Activated CD4-positive, alpha-beta memory T cell treated with anti-CD3 and anti-CD28 coated beads for 36 hours (primary cell): ENCODE results near the gene EHBP1. TPM values are rescaled to one million over a fixed set of nuclear protein-coding genes. Genes with fewer than 3 reads are reported as not detected.

Source experiments
- CTCF ChIA-PET: fragments of 350-600 bp; sonication (Branson Sonifier 250); formaldehyde crosslinking; loops from one replicate; lab custom pipeline; 2021; ENCODE audit warnings: antibody characterized with exemption, inconsistent platforms; lab: Charles Lee
- POLR2A ChIA-PET: fragments of 350-600 bp; sonication (Branson Sonifier 250); formaldehyde crosslinking; loops from one replicate; lab custom pipeline; 2021; ENCODE audit warnings: antibody characterized with exemption; lab: Charles Lee
- DNase-seq: peaks from one replicate; pipeline ENCODE4 v3.0.0-alpha.2; 2020
- H3K27ac Mint-ChIP-seq: one replicate; pipeline ENCODE4 v1.8.0; 2021; ENCODE audit warnings: mixed read lengths
- H3K27me3 Mint-ChIP-seq: one replicate; pipeline ENCODE4 v1.8.0; 2021; ENCODE audit warnings: mixed read lengths
- H3K36me3 Mint-ChIP-seq: one replicate; pipeline ENCODE4 v1.8.0; 2021; ENCODE audit warnings: mixed read lengths
- H3K4me1 Mint-ChIP-seq: one replicate; pipeline ENCODE4 v1.8.0; 2021; ENCODE audit warnings: low read depth, mixed read lengths
- H3K4me3 Mint-ChIP-seq: one replicate; pipeline ENCODE4 v1.8.0; 2021; ENCODE audit warnings: mild to moderate bottlenecking, mixed read lengths
- H3K9me3 Mint-ChIP-seq: one replicate; pipeline ENCODE4 v1.8.0; 2021; ENCODE audit warnings: mixed read lengths
- intact Hi-C: fragments of 100-400 bp; cut with micrococcal nuclease; formaldehyde crosslinking; loops from one replicate; pipeline ENCODE4 v1.15.1; 2023
- total RNA-seq, 2 experiments: library from RNA; stranded (reverse); gene quantifications; one replicate each; pipeline ENCODE4 v1.2.3, GENCODE V29; 2021

EHBP1 gene
- total RNA-seq, 2 experiments from 2014 or later = 23.5 to 23.6 TPM

DNA sequence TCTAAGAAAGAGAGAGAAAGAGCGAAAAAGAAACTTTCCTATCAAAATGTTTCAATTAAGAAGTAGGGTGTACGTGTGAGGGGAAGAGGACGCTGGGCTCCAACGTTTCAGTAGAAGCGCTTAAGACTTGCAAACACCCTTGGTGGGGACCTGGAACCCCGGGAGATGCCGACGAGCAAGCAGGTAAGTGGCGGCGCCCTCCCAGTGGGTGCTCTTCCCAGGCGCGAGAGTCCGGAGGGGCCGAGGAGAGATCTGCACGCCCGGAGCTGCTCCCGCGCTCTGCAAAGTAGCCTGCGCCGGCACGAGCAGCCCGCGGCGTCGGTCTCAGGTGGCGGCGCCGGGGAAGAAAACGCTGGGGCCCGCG, 344.4 kb downstream of the EHBP1 start:
- POLR2A ChIA-PET = no interaction called here
- intact Hi-C loops = loop anchor here (2.0 to 5.0 kb wide), 3 partner anchors 263 to 539 kb away; partner anchors contain the start of genes EHBP1, MDH1 and WDPCP
- CTCF ChIA-PET = no interaction called here
- peak overlapping the region; percentile 62 for H3K27ac Mint-ChIP-seq
- peaks cover 61% of the 10 kb centered on the region for H3K4me1 Mint-ChIP-seq
- peaks cover 13% of the 10 kb centered on the region for H3K36me3 Mint-ChIP-seq
- H3K4me3 Mint-ChIP-seq = peak overlapping the region; percentile 77
- H3K9me3 Mint-ChIP-seq = no peaks in the 10 kb centered on the region
- DNase-seq = peak; percentile 22
- H3K27me3 Mint-ChIP-seq = peaks cover 80% of the 10 kb centered on the region

DNA sequence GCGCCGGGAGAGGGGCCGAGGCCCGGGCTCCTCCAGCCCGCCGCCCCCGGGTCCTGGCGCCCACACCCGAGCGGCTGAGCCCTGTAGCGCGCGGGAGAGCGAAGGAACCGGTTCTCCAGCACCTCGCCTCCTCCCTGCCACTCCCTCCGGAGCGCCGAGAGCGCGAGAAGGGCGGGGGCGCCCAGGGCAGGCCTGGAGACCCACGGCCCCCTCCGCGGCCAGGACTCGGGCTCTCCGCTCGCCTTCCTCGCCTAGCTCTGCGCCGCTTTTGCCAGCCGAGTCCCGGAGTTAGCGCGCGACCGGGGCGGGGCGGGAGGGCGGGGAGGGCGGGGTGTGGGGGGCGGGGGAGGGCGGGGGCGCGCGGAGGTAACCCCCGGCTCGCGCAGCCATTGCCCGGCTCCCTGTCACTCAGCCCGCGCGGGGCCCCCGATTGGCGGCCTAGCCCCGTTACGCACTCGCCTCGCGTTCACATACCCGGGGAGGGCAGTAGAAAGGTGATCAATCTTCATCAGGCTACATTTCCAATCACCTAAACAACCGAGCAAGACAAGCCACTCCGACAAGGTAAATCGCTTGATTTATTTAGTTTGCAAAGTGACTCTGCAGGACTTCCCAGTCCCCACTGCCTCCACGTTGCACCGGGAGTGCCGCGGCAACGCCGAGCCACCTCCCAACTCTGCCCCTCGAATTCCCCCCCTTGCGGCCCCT, 345.0 kb downstream of the EHBP1 start, which contains the start of gene OTX1:
Gene OTX1 (plus strand): TSS at position 497 of the 708 bp plus-strand sequence. CDS start 2,161 bp downstream, outside the sequence.
- ChIA-PET POLR2A (no interaction called here), CTCF (interaction anchor here (1.2 kb wide), 1 partner anchor 594 kb away, joined by 3 read pairs; no protein-coding TSS in a partner anchor)
- peak within 1 kb of the TSS; percentile 62 for H3K27ac Mint-ChIP-seq
- peak; percentile 67 for DNase-seq
- H3K36me3 Mint-ChIP-seq = peaks cover 7% of the 10 kb centered on the region
- peak within 1 kb of the TSS; percentile 77 for H3K4me3 Mint-ChIP-seq
- peaks cover 80% of the 10 kb centered on the region for H3K27me3 Mint-ChIP-seq
- H3K4me1 Mint-ChIP-seq = peaks cover 65% of the 10 kb centered on the region
- intact Hi-C loops = loop anchor here (2.0 to 5.0 kb wide), 2 partner anchors 343 to 538 kb away; partner anchors contain the start of genes EHBP1, MDH1 and WDPCP
- H3K9me3 Mint-ChIP-seq = no peaks in the 10 kb centered on the region

DNA sequence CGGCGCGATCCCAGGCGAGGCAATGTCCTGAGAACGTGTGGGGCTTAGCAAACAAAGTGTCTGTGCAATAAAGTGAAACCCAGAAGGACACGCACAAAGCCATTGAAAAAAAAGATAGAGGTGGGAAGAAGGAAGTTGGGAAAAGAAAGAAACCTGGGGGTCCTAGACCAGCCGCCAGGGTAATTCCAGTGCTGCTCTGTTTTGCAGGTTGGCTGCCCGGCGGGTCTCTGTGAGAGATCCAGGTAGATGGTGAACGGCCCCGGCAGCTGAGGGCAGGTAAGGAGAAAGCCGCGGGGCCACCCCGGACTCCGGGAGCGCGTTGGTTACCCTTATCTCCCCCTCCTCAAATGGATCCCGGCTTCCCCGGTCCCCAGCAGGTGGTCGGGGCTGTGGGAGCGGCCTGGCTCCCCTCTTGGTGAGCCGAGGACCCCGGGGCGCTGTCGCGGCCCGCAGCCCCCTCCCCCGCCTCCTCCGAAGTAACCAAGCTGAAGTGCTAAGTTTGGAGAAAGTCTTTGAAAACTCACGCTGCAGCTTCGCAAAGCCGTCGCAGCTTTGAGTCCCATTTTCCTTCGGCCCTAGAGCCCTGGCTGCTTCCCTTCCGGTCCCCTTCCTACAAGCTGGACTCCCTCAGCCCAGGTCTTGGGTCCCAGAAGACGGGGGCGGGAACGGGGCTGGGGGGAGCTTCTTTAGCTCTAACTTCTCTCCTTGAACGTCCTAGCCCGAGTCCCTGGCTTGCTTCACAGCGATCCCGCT, 345.7 kb downstream of the EHBP1 start:
- Mint-ChIP-seq H3K27me3 (peaks cover 81% of the 10 kb centered on the region), H3K36me3 (peaks cover under 1% of the 10 kb centered on the region), H3K4me1 (peaks cover 73% of the 10 kb centered on the region), H3K9me3 (no peaks in the 10 kb centered on the region), H3K27ac (peak overlapping the region; percentile 15), H3K4me3 (peak overlapping the region; percentile 75)
- peak; percentile 13 for DNase-seq
- POLR2A ChIA-PET = no interaction called here
- CTCF ChIA-PET = interaction anchor here (1.2 kb wide), 1 partner anchor 595 kb away, joined by 3 read pairs; no protein-coding TSS in a partner anchor
- intact Hi-C loops = loop anchor here (2.0 to 5.0 kb wide), 2 partner anchors 344 to 538 kb away; partner anchors contain the start of genes EHBP1, MDH1 and WDPCP

DNA sequence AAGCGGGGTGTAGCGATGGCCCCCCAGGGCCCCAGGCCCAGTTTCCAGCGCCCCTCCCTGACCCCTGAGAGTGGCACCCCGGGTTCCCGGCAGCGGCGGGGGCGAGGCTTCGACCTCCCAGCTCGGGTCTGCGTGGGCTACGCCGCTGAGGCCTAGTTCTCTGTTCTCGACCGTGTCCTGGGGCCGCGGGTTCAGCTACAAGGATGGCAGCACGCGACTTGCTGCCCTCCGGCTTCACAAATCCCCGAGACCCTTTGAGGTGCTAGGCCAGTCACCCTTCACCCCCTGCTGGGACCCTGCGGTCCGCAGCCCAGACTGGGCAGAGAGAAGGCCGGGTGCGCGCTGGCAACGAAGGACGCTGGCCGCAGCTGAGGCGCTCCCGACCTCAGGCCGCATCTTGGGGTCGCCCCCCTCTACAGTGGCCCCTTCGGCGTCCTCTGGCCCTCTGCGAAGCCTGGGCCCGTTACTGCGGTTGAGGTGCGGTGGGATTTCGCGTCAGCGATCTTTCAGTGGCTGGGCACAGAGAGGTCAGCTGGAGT, 346.4 kb downstream of the EHBP1 start:
- CTCF ChIA-PET = interaction anchor here (1.2 kb wide), 1 partner anchor 595 kb away, joined by 3 read pairs; no protein-coding TSS in a partner anchor
- intact Hi-C loops = loop anchor here (2.0 to 5.0 kb wide), 2 partner anchors 345 to 537 kb away; partner anchors contain the start of genes EHBP1, MDH1 and WDPCP

DNA sequence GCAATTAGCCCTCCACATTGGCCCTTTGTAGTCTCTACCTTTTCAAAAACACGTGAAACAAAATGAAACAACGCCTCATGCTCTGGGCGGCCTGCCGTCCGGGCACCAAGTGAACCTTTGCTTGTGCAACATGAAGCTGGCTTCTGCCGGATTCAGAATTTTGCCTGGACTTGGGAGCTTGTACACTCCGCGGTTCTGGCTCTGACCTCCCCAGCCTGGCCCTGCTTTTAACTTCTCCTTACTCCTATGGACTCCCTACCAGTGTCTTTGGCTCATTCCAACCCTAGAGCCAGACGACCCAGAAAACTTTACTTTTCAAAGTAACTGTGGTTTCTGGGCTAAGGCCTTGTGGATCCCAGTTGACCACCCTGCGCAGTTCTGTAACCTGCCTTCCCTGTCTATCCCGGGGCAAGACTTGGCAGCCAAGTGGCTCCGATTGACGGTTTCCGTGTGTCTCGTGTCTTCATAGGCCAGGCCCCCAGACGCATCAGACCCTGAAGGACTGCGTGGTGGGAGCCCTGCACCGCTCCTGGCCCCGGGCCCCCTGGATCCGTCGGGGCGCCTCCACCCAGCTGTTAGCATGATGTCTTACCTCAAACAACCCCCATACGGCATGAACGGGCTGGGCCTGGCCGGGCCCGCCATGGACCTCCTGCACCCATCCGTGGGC, 347.0 kb downstream of the EHBP1 start:
- peak; percentile 10 for DNase-seq
- intact Hi-C loops = loop anchor here (5.0 kb wide), 1 partner anchor 345 kb away; the partner anchor contains the start of gene EHBP1
- POLR2A ChIA-PET = no interaction called here
- H3K4me1 Mint-ChIP-seq = peaks cover 73% of the 10 kb centered on the region
- H3K27me3 Mint-ChIP-seq = peaks cover 81% of the 10 kb centered on the region
- no peak overlapping the region for H3K27ac Mint-ChIP-seq
- H3K4me3 Mint-ChIP-seq = no peak overlapping the region
- H3K9me3 Mint-ChIP-seq = no peaks in the 10 kb centered on the region
- CTCF ChIA-PET = no interaction called here
- H3K36me3 Mint-ChIP-seq = no peaks in the 10 kb centered on the region

More for the DNA sequence above, 346.4 kb downstream of the EHBP1 start:
- Mint-ChIP-seq H3K36me3 (no peaks in the 10 kb centered on the region), H3K27ac (no peak overlapping the region), H3K9me3 (no peaks in the 10 kb centered on the region), H3K27me3 (peaks cover 81% of the 10 kb centered on the region), H3K4me1 (peaks cover 74% of the 10 kb centered on the region), H3K4me3 (no peak overlapping the region)
- POLR2A ChIA-PET = no interaction called here
- no peak for DNase-seq

DNA sequence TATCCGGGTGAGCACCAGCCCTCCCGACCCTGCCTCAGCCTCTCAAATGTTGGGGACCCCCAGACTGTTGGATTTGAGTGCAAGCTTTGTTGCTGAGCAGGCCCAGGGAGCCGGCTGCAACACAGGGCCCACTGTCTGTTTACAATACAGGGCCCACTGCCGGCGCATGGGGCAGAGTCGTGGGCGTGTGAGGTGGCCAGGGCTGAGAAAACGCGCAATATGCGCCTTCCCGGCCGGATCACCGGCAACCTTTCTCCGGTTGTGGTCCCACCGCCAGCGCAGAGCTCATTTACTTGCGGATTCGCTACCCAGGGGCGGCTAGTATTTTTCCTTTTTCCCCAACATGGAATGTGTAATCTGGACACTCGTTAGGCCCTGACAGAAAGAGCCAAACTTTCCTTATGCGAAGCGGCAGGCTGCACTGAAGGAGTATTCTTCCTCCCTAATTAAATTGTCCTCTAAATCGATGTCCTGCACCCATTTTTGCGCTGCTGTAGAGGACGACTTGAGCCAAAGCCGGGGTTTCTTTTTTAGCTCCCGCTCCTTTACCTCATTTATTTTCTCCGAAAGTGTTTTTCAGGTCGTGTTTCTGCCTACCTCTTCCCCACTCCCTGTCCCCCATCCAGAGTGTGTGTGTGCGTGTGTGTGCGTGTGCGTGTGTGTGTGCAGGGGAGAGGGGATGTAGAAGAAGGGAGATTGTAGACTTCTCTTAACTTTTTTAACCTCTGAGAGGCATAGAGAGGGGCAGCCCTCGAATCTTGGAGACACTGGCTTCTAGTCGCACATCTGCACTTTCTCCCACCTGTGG, 347.8 kb downstream of the EHBP1 start:
- no peaks in the 10 kb centered on the region for H3K9me3 Mint-ChIP-seq
- no peak overlapping the region for H3K4me3 Mint-ChIP-seq
- CTCF ChIA-PET = no interaction called here
- H3K36me3 Mint-ChIP-seq = no peaks in the 10 kb centered on the region
- DNase-seq = no peak
- peaks cover 81% of the 10 kb centered on the region for H3K27me3 Mint-ChIP-seq
- H3K27ac Mint-ChIP-seq = no peak overlapping the region
- intact Hi-C loops = loop anchor here (5.0 kb wide), 1 partner anchor 346 kb away; the partner anchor contains the start of gene EHBP1
- H3K4me1 Mint-ChIP-seq = peaks cover 72% of the 10 kb centered on the region
- POLR2A ChIA-PET = interaction anchor here (0.5 kb wide), 1 partner anchor 70 kb away, joined by 4 read pairs; no protein-coding TSS in a partner anchor

DNA sequence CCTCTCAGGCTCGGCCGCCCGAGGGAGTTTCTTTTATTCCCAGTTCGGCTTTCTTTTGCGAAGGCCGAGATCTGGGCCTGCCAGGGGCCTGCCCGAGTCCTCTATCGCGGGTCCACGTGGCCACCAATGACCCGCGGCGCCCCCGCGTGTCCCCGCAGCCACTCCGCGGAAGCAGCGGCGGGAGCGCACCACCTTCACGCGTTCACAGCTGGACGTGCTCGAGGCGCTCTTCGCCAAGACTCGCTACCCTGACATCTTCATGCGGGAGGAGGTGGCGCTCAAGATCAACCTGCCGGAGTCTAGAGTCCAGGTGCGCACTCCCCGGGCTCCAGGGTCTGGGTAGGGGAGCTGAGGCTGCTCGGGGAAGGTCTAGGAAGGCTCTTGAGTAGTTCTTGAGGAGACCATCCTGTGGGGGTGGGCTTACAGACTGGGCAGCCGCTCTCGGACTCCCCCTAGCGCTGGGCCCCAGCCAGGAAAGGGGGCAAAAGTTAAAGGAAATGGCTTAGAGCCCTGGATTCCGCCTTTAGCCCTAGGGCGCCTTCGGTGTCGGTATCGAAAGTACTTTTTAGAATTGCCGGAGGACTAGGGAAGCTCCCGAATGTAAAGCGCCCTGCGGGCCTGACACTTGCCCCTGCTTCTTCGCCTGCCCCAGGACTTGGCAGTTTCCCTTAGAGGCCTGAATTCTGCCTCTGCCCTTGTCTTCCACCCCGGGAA, 348.5 kb downstream of the EHBP1 start:
- Mint-ChIP-seq H3K27ac (no peak overlapping the region), H3K9me3 (no peaks in the 10 kb centered on the region), H3K27me3 (peaks cover 82% of the 10 kb centered on the region), H3K4me1 (peaks cover 72% of the 10 kb centered on the region), H3K36me3 (no peaks in the 10 kb centered on the region), H3K4me3 (peak overlapping the region; percentile 47)
- peak; percentile 55 for DNase-seq
- intact Hi-C loops = loop anchor here (5.0 kb wide), 1 partner anchor 347 kb away; the partner anchor contains the start of gene EHBP1
- CTCF ChIA-PET = no interaction called here
- POLR2A ChIA-PET = interaction anchor here (0.5 kb wide), 1 partner anchor 70 kb away, joined by 4 read pairs; no protein-coding TSS in a partner anchor

DNA sequence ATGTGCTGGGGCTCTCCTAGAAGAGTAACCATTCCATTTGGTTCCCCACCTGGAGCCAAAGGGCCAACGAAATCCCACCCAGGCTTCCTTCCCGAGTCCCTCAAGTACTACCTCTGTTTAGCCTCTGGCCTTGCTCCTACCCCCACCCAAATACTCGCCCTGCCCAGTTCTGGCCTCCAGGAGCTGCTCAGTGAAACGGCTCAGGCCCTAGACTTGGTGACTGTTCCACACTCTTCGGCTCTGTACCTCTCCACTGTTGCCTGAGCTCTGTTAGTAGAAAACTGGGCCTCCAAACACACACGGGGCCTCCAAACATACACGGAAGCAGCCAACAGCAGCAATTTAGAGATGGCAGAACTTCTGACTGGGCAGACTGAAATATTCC, 349.3 kb downstream of the EHBP1 start:
- Mint-ChIP-seq H3K27ac (no peak overlapping the region), H3K9me3 (no peaks in the 10 kb centered on the region), H3K4me1 (peaks cover 64% of the 10 kb centered on the region), H3K4me3 (peak overlapping the region; percentile 47), H3K36me3 (no peaks in the 10 kb centered on the region), H3K27me3 (peaks cover 76% of the 10 kb centered on the region)
- POLR2A ChIA-PET = no interaction called here
- CTCF ChIA-PET = no interaction called here
- DNase-seq = no peak
- intact Hi-C loops = loop anchor here (5.0 kb wide), 3 partner anchors 348 to 432 kb away; partner anchors contain the start of gene EHBP1

DNA sequence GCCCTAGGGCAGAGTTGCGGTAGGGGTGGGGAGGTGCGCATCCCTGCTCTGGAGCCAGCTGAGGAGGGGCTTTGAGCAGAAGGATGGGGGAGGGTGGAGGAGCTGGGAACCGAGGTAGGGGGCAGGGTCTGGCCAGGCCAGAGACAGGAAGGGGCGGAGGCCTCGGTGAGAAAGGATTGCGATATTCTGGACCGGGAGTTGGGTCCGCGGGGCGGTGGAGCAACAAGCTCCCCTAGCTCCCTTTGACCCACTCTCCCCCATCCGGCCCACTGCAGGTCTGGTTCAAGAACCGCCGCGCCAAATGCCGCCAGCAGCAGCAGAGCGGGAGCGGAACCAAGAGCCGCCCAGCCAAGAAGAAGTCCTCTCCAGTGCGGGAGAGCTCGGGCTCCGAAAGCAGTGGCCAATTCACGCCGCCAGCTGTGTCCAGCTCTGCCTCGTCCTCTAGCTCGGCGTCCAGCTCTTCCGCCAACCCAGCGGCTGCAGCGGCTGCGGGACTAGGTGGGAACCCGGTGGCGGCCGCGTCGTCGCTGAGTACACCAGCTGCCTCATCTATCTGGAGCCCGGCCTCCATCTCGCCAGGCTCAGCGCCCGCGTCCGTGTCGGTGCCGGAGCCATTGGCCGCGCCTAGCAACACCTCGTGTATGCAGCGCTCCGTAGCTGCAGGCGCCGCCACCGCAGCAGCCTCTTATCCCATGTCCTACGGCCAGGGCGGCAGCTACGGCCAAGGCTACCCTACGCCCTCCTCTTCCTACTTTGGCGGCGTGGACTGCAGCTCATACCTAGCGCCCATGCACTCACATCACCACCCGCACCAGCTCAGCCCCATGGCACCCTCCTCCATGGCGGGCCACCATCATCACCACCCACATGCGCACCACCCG, 350.0 kb downstream of the EHBP1 start:
- H3K36me3 Mint-ChIP-seq = peaks cover 4% of the 10 kb centered on the region
- H3K9me3 Mint-ChIP-seq = peaks cover 2% of the 10 kb centered on the region
- peaks cover 80% of the 10 kb centered on the region for H3K27me3 Mint-ChIP-seq
- intact Hi-C loops = loop anchor here (1.0 to 5.0 kb wide), 3 partner anchors 7 to 432 kb away; no protein-coding TSS in a partner anchor
- peak overlapping the region; percentile 13 for H3K4me3 Mint-ChIP-seq
- no peak overlapping the region for H3K27ac Mint-ChIP-seq
- ChIA-PET POLR2A (no interaction called here), CTCF (no interaction called here)
- peaks cover 68% of the 10 kb centered on the region for H3K4me1 Mint-ChIP-seq
- peak; percentile 22 for DNase-seq
